Effector CD4-positive, alpha-beta T cell (primary cell): Measurements from ENCODE around the gene APP.
"Not testable (repeated sequence)": the region's sequence is repeated elsewhere in the genome, so short reads cannot be mapped to it uniquely, and the experiment has no call there.

Experiments
- DNase-seq: peaks from one replicate; pipeline ENCODE4 v3.0.0-alpha.2; 2020

APP gene

GRCh38 chr21:26096494-26097371 lies 73.8 kb downstream of the APP start:
- DNase-seq, result no peak

GRCh38 chr21:26095131-26095530 lies 75.4 kb downstream of the APP start:
- no peak for DNase-seq

GRCh38 chr21:26093122-26093521 lies 77.4 kb downstream of the APP start:
- no peak for DNase-seq

- no peak for DNase-seq
These were observed 79.0 kb downstream of the APP start for GRCh38 chr21:26091480-26092018.

GRCh38 chr21:26089730-26090129 lies 80.8 kb downstream of the APP start:
- no peak for DNase-seq

- DNase-seq, result no peak
These were observed 83.2 kb downstream of the APP start for GRCh38 chr21:26087223-26087918.

- no peak for DNase-seq
These were observed 84.7 kb downstream of the APP start for GRCh38 chr21:26085882-26086281.

GRCh38 chr21:26085127-26085526 lies 85.4 kb downstream of the APP start:
- DNase-seq, result no peak

- DNase-seq, result no peak
These were observed 88.0 kb downstream of the APP start for GRCh38 chr21:26082549-26082948.

- DNase-seq, result not testable (repeated sequence)
These were observed 89.3 kb downstream of the APP start for GRCh38 chr21:26081175-26081760.

- no peak for DNase-seq
These were observed 90.4 kb downstream of the APP start for GRCh38 chr21:26080211-26080610.

GRCh38 chr21:26079366-26079765 lies 91.2 kb downstream of the APP start:
- DNase-seq, result no peak

- no peak for DNase-seq
These were observed 93.0 kb downstream of the APP start for GRCh38 chr21:26077521-26077920.

GRCh38 chr21:26072666-26073615 lies 97.6 kb downstream of the APP start:
- DNase-seq, result no peak

GRCh38 chr21:26070822-26071425 lies 99.6 kb downstream of the APP start:
- DNase-seq, result no peak

GRCh38 chr21:26070121-26070520 lies 100.4 kb downstream of the APP start:
- DNase-seq, result no peak

GRCh38 chr21:26068776-26069175 lies 101.8 kb downstream of the APP start:
- no peak for DNase-seq

GRCh38 chr21:26067836-26068594 lies 102.6 kb downstream of the APP start:
- no peak for DNase-seq

- no peak for DNase-seq
These were observed 106.1 kb downstream of the APP start for GRCh38 chr21:26064506-26064905.

- no peak for DNase-seq
These were observed 109.1 kb downstream of the APP start for GRCh38 chr21:26061437-26061836.
